ENCODE results near the gene NOTCH1.

DNA sequence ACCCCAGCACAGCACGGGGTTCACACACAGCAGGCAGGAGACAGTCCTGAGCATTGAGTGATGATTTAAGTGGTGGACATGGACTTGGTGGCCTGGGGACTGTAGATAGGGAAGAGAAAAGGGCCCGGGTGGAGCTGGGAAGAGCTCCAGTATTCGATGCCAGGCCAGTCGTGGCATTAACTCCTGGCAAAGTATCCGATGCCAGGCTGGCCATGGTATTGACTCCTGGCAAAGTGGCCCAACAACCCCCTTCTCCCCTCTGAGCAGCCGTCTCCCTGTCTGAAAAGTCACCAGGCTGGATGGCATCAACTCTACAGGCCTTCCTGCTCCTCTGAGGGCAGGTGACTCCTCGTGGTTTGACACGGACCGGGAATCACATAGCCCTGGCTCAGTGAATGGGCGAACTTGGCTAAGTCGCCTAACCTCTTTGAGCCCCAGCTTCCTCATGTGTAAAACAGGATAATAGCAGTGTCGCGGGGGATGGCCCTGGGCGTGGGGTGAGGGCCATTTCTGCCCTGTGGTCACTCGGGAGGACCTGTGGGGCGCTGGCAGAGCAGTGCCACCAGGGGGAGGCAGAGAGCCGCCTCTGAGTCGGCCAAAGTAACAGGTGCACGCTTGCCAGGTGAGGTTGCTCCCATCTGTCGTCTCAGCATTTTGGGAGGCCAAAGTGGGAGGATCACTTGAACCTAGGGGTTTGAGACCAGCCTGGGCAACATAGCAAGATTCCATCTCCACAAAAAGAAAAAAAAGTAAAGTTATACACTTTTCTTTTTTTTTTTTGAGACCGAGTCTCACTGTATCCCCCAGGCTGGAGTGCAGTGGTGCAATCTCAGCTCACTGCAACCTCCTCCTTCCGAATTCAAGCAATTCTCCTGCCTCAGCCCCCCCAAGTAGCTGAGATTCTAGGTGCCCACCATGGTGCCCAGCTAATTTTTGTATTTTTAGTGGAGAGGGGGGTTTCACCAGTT is 57.3 kb downstream of the NOTCH1 start:
- TF ChIP-seq, protein P1, sequence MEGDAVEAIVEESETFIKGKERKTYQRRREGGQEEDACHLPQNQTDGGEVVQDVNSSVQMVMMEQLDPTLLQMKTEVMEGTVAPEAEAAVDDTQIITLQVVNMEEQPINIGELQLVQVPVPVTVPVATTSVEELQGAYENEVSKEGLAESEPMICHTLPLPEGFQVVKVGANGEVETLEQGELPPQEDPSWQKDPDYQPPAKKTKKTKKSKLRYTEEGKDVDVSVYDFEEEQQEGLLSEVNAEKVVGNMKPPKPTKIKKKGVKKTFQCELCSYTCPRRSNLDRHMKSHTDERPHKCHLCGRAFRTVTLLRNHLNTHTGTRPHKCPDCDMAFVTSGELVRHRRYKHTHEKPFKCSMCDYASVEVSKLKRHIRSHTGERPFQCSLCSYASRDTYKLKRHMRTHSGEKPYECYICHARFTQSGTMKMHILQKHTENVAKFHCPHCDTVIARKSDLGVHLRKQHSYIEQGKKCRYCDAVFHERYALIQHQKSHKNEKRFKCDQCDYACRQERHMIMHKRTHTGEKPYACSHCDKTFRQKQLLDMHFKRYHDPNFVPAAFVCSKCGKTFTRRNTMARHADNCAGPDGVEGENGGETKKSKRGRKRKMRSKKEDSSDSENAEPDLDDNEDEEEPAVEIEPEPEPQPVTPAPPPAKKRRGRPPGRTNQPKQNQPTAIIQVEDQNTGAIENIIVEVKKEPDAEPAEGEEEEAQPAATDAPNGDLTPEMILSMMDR (IDR thresholded peaks at IDR 0.05; ENCODE audit: low read depth, low read length): peak; percentile 93
- no peak for TF ChIP-seq EZH2phosphoT487 (IDR thresholded peaks at IDR 0.05; ENCODE audit: low read depth)
